Measurements from ENCODE around the gene SAMD10. TPM values are rescaled to one million over a fixed set of nuclear protein-coding genes. Genes with fewer than 3 reads are reported as not detected.

SAMD10 gene
- total and polyA plus RNA-seq, 8 donors = 1.3 to 7.3 (median 3.6) TPM

- no peaks in the 10 kb centered on the region for H3K27me3 ChIP-seq
- intact Hi-C loops (cut with DNase I) = no loop called here
- H3K27ac ChIP-seq = no peak overlapping the region
- TF ChIP-seq CTCF (IDR thresholded peaks at IDR 0.05) = no peak
- H3K4me3 ChIP-seq = no peak overlapping the region
- no peaks in the 10 kb centered on the region for H3K9me3 ChIP-seq
- ATAC-seq = peak in 2 of 4 donors; percentile 36 to 41
- no peaks in the 10 kb centered on the region for H3K4me1 ChIP-seq
- no peak for FAIRE-seq
- H3K36me3 ChIP-seq = peaks cover 11 to 33% (median 12%) of the 10 kb centered on the region in 3 donors
- WGBS, 2 donors = 94 to 96% methylated on average over 3 of the region's 3 CpGs
- no peak for DNase-seq
Measured at GRCh38 chr20:64006902-64007301, 27.5 kb upstream of the SAMD10 start.

- ATAC-seq (no peak), FAIRE-seq (no peak), DNase-seq (no peak)
- no peak overlapping the region for H3K27ac ChIP-seq
- H3K4me1 ChIP-seq = no peaks in the 10 kb centered on the region
- H3K4me3 ChIP-seq = no peak overlapping the region
- H3K27me3 ChIP-seq = no peaks in the 10 kb centered on the region
- intact Hi-C loops (cut with DNase I) = no loop called here
- peaks cover 10 to 34% (median 14%) of the 10 kb centered on the region in 3 donors for H3K36me3 ChIP-seq
- WGBS, 2 donors = 78 to 85% methylated on average over 10 of the region's 10 CpGs
- H3K9me3 ChIP-seq = no peaks in the 10 kb centered on the region
- no peak for TF ChIP-seq CTCF (IDR thresholded peaks at IDR 0.05)
Measured at GRCh38 chr20:64006490-64006889, 27.0 kb upstream of the SAMD10 start.

- no peak overlapping the region for H3K27ac ChIP-seq
- TF ChIP-seq CTCF (IDR thresholded peaks at IDR 0.05) = no peak
- H3K4me3 ChIP-seq = no peak overlapping the region
- ATAC-seq = no peak
- no peak for FAIRE-seq
- intact Hi-C loops (cut with DNase I) = no loop called here
- H3K9me3 ChIP-seq = no peaks in the 10 kb centered on the region
- no peak for DNase-seq
- no peaks in the 10 kb centered on the region for H3K27me3 ChIP-seq
- peaks cover 7 to 34% (median 15%) of the 10 kb centered on the region in 3 donors for H3K36me3 ChIP-seq
- WGBS, 2 donors = 82 to 87% methylated on average over 6 of the region's 6 CpGs
- no peaks in the 10 kb centered on the region for H3K4me1 ChIP-seq
Measured at GRCh38 chr20:64005394-64005793, 26.0 kb upstream of the SAMD10 start.

GRCh38 chr20:64003960-64004725, 24.7 kb upstream of the SAMD10 start:
- ATAC-seq = no peak
- DNase-seq = no peak
- no peak for FAIRE-seq
- no peaks in the 10 kb centered on the region for H3K9me3 ChIP-seq
- no peak for TF ChIP-seq CTCF (IDR thresholded peaks at IDR 0.05)
- H3K36me3 ChIP-seq = peaks cover 5 to 41% (median 19%) of the 10 kb centered on the region in 3 donors
- no peaks in the 10 kb centered on the region for H3K4me1 ChIP-seq
- no peak overlapping the region for H3K27ac ChIP-seq
- intact Hi-C loops (cut with DNase I) = no loop called here
- no peak overlapping the region for H3K4me3 ChIP-seq
- no peaks in the 10 kb centered on the region for H3K27me3 ChIP-seq
- WGBS, 2 donors = 77% methylated on average over 7 of the region's 7 CpGs

GRCh38 chr20:64001607-64002011, 22.2 kb upstream of the SAMD10 start:
- ATAC-seq (peak in 3 of 4 donors; percentile 32 to 79 (median 68)), DNase-seq (no peak), FAIRE-seq (no peak)
- no peaks in the 10 kb centered on the region for H3K27me3 ChIP-seq
- no peaks in the 10 kb centered on the region for H3K9me3 ChIP-seq
- WGBS, 2 donors = 52 to 54% methylated on average over 11 of the region's 11 CpGs
- peaks cover 0 to 60% (median 21%) of the 10 kb centered on the region in 3 donors for H3K36me3 ChIP-seq
- no peak overlapping the region for H3K27ac ChIP-seq
- no peak for TF ChIP-seq CTCF (IDR thresholded peaks at IDR 0.05)
- H3K4me1 ChIP-seq = no peaks in the 10 kb centered on the region
- no peak overlapping the region for H3K4me3 ChIP-seq
- intact Hi-C loops (cut with DNase I) = no loop called here
